GM19328 (cell line): ENCODE data around the gene SLC22A14.
"Not testable (repeated sequence)": the region's sequence is repeated elsewhere in the genome, so short reads cannot be mapped to it uniquely, and the experiment has no call there.

Experiments used
- ATAC-seq: cut with Tn5 transposase; IDR thresholded peaks from one replicate; pipeline ENCODE4 v1.9.1; 2021; ENCODE audit warnings: mild to moderate bottlenecking, moderate library complexity; ENCODE audit not compliant: unreplicated experiment

Gene SLC22A14, protein sequence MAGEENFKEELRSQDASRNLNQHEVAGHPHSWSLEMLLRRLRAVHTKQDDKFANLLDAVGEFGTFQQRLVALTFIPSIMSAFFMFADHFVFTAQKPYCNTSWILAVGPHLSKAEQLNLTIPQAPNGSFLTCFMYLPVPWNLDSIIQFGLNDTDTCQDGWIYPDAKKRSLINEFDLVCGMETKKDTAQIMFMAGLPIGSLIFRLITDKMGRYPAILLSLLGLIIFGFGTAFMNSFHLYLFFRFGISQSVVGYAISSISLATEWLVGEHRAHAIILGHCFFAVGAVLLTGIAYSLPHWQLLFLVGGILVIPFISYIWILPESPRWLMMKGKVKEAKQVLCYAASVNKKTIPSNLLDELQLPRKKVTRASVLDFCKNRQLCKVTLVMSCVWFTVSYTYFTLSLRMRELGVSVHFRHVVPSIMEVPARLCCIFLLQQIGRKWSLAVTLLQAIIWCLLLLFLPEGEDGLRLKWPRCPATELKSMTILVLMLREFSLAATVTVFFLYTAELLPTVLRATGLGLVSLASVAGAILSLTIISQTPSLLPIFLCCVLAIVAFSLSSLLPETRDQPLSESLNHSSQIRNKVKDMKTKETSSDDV

DNA sequence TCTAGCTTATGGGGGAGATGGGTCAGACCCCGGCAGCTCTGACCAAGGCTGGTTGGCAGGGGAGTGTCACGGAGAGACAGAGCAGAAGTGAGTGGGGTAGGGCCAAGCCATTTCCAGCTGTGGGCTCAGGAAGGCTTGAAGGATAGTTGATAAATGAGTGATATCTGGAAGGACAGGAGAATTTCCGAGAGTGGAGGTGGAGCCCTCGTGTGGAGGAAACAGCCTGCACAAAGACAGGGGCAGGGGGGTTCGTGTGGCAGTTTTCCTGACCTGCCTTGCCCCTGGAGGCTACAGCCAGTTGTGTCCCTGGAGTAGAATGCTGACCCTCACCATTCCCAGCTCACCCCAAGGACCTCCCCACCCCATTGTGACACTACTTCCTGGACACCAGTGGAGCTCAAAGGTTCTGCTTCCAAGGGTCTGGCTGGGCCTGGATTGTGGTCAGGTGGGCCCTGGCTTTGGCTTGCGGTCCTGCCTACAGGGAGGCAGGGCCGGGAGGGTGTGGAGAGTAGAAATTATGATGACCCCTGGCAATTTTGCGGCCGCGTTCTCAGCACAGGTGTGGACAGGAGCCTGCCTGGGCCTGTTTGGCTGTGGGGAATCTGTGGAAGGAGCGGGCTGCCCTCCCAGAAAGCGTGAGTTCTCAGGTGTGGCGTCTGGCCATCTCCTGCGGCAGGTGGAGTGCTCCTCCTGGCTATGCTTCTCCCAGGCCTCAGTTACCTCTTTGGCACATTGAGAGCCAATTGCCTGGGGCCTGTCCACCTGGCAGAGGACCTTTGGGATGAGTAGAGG lies at the start of gene SLC22A14:
TSS of gene SLC22A14 (plus strand) at position 400 of the 792 bp plus-strand sequence. CDS start 23,733 bp downstream, outside the sequence.
- ATAC-seq = no peak

DNA sequence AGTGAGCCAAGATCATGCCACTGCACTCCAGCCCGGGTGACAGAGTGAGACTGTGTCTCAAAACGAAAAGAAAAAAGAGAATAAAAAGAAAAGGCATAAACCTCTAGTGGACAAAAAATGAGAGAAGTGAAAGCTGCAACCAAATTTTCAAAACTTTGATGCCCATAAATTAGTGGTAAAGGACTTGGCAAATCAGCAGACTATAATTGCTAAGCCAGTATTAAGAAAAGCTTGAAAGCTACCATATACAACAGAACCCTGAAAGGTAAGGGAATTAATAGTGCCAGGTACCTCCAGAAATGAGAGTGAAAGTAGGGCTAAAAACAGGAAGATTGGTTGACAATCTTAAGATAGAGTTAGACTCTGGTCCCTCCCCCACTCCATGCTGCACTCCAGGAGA lies 49.4 kb upstream of the SLC22A14 start:
- ATAC-seq = no peak

DNA sequence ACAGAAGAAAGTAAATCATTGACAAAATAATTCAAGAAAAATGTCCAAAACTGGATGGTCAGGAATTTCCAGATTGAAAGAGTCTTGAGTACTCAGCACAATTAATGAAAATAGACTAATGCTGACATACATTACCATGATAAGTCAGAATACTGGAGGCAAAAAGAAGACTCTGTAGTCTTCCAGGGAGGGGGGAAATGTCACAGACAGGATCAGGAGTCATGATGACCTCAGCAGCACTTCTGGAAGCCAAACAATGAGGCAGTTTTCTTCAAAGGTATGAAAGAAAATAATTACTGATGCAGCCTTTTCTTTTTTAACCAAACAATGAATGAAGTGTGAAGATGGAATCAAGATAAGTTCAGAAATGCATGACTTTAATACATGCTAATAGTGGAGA lies 46.6 kb upstream of the SLC22A14 start:
- no peak for ATAC-seq

DNA sequence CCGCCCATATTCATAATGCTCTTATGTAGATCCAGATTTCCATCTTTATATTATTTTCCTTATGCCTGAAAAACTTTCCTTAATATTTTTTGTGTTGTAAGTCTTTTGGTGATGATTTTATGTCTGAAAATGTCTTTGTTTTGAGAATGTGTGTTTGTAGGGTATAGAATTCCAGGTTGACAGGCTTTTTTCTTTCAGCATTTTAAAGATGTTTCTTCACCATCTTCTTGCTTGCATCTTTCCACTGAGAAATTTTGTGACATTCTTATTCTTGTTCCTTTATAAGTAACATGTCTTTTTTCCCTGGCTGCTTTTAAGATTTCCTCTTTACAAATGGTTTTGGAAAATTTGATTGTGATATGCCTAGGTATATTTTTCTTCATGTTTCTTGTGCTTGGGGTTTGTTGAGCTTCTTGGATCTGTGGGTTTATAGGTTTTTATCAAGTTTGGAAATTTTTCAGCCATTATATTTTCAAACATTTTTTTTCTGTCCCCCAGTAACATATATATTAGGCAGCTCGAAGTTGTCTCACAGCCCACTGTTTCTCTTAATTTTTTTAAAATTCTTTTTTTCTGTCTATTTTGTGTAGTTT lies 43.6 kb upstream of the SLC22A14 start:
- ATAC-seq = no peak

DNA sequence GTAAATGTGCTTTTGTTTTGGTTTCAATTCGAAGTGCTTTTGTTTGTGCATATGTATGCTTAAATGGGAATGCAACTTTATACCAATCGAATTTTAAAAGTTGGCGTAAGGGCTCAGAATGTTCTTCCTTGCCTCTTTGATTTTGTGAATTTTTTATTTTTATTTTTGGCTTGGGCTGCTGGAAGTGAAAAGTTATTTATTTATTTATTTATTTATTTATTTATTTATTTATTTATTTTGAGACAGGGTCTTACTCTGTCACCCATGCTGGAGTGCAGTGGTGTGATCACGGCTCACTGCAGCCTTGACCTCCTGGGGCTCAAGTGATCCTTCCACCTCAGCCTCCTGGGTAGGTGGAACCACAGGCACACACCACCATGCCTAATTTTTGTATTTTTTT lies 39.3 kb upstream of the SLC22A14 start:
- not testable (repeated sequence) for ATAC-seq

DNA sequence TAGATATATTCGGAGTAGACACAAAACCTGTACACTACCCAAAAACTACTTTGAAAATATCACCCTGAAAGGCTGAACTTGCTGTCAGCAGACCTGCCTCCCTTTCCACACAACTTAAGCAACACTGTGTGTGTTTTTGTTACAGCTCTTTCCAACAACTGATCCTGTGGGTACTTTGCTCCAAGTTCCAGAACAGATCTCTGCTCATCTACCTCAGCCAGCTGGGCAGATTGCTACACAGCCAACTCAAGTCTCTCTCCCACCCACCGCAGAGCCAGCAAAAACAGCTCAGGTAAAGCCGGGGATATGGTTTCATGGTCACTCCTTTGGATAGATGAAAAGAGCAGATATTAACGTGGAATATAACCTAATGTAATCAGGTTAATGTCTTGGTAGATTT lies 36.2 kb upstream of the SLC22A14 start:
- no peak for ATAC-seq

DNA sequence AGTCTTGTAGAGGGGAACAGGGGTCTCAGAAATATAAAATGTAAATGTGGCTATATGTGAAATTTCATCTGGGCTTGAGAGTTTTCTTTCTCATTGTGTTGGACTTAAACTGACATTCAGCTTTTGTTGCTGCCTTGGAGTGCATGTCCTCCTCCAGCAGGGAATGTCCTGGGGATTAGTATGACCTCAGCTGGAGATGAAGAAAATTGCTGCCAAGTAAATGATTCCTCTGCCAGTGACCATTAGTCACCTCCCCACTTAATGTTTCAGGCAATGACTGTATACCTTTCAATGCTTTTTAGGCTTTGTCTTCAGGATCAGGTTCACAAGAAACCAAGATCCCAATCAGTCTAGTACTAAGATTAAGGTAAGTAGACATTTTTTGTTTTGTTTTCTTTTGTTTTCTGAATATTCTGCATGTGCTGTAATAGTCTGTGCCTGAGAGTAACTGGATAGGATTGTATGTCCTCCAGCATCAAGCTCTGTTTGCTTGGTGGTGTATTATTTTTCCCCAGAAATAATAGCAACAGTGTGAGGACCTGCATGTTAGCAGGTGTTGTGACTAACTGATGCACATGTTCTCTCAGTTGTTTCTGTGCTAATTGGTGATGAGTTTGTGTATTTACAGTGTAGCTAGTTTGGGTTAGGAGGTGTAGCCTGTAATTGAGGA lies 34.6 kb upstream of the SLC22A14 start:
- ATAC-seq = no peak

DNA sequence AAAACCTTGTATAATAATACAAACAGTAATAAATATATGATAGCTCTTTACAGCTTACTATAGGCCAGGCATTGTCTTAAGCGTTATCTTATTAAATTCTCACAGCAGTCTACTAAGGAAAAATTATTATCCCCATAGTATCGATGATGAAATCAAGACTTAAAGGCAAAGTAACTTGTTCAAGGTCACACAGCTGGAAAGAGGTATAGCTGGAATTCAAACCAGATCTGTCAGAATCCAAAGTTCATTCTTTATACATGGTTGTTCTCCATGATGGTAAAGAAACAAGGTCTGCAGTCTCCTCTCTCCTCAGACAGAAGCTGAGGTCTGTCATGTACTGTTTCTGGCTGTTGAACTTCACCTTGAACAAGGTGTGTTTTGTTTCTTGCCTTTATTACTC lies 31.9 kb upstream of the SLC22A14 start:
- no peak for ATAC-seq

DNA sequence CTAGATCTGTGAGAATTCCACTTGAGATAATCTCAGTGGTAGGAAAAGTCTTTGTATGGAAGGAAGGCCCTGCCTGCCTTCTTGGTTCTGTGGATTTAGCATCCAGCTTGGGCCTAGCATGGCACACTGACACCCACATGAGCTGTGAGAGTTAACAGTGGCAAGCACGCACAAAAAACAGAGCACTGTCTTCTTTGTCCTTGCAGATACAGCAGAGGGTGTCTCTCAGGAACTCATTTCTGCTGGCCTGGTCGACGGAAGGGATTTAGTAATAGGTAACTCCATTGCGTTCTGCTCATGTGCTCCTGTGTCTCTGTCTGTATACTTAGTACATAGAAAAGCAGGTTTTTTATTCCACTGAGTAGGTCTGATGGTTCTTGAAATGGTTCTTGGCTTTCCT lies 30.9 kb upstream of the SLC22A14 start:
- no peak for ATAC-seq

DNA sequence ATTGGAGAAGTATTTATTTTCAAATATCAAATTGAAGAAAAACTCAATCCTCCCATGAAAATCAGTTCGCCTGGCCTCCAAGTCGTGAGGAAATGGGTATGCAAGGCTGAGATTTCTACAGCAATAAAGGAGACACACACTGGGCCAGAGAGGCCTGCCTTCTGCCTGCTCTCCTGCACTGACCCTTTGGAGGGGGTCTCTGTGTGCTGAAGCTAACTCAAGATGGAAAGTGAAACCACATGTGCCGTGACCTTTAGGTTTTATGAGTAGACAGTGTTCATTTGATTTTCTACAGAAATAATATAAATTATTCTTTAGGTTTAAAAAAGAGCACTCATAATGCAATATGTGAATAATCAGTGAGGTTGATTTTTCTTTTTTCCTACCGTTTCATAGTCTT lies 28.4 kb upstream of the SLC22A14 start:
- ATAC-seq = no peak

DNA sequence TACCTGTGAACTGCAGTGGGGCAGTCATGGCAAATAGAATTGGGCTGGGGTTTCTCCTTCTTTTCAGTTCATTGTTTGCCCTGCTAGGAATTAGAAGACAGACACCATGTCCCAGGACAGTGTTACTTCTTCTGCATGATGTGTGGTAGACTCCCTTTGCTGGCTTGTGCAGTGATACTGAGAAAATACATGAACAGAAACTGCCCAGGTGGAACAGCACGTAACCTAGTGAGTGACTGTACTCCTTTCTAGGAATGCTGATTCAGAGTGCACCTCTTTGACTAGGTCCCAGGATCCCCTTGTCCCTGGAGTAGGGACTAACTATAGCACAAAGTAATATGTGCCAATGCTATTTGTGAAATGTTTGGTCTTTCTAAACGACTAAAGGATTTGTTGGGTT lies 27.2 kb upstream of the SLC22A14 start:
- ATAC-seq = no peak

DNA sequence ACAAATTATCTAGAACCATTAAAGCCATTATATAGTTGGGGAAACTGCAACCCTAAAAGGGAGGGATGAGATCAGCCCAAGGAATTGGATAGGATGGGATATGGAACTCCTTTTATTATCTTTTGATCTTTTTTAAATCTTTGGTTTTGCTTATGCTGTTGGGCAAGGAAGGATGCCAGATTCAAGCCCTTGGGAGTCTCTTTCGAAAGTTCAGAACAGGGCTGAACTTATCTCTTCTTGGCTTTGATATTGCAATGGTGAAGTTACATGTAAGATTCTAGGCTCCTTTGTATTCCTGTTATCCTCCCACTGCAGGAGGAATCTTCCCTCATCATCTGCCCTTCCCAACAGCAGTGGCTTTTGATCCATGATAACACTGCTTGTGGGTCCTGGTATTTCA lies 26.5 kb upstream of the SLC22A14 start:
- ATAC-seq = no peak

DNA sequence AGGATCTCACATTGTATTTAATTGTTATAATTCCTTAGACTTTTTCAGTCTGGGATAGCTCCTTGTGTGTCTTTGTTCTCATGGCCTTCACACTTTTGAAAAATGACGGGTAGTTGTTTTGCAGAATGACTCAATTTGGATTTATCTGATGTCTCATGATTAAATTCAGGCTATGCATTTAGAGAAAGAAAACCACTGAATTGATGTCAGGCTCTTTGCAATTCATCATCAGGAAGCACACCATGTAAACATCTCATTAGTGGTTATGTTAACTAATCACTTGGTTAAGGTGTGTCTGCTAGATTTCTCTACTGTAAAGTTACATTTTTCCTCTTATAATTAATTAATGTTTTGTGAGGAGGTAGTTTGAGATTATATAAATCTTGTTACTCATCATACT lies 24.5 kb upstream of the SLC22A14 start:
- no peak for ATAC-seq

DNA sequence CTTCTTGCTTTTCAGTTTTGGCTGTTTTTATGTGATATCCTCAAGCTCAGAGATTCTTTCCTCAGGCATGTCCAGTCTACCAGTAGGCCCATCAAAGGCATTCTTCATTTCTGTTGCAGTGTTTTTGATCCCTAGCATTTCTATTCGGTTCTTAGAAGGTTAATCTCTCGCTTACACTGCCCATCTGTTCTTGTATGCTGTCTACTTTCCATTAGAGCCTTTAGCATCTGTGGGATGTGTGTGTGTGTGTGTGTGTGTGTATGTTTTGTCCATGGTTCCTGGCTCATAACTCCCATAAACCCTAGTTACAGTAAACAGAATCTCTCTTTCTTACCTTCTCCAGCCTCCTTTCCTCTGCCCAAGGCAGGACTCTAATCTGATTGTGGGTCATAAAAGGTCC lies 21.6 kb upstream of the SLC22A14 start:
- ATAC-seq = no peak

DNA sequence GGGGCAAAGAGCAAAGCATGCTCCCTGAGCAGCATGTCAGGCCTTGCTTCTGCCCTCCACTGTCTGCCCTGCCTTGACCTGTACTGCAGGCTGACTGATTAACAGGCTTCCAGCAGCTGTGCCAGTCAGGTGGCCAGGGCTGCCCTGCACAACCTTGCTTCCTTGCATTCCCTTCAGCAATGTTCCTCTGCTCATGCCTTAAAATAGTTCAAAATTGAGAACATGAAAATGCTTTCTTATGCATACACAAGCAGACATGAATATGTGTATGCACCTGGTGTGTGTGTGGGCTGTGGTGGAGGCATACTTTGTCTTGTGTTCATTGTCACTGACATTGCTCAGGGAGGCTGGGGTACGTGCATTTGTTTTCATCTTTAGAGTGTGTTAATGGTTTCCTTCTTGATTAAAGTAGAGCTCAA lies 17.7 kb upstream of the SLC22A14 start:
- no peak for ATAC-seq

DNA sequence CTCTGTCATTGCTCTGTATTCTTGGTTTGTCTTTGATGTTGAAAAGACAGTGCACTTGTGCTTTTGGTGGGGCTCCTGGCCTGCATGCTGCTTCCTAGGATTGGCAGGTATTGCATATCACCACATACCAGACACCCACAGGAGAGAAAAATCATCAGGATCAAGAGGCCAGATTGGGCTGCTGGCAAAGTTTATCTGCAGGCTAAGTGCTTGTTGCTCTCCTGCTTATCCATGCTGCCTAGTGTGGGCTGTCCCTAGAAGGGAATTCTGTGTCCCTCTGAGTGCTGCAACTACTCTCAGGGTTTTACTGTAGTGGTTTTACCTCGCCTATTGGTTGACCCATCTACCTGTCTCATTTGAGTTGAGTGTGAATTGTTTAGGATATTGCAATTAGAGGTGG lies 17.3 kb upstream of the SLC22A14 start:
- no peak for ATAC-seq

DNA sequence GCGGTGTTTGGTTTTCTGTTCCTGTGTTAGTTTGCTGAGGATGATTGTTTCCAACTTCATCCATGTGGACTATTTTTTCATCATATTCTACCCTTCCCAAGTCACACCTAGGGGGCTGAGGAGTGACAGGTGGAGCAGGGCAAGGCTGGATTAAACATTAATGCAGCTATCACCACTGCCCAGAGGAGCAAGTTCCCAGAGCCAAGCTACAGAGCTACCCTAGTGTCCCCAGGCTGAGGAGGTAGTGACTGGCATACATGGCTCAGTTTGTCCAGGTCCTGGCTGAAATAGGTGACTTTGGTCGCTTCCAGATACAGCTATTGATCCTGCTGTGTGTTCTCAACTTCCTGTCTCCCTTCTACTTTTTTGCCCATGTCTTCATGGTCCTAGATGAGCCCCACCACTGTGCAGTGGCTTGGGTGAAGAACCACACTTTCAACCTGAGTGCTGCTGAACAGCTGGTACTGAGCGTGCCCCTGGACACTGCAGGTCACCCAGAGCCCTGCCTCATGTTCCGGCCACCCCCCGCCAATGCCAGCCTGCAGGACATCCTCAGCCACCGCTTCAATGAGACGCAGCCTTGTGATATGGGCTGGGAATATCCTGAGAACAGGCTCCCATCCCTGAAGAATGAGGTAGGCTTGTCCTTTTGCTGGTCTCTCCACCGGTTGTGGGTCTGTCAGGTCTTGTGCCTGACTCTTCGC lies 16.3 kb upstream of the SLC22A14 start, which contains the start of gene SLC22A13:
TSS of gene SLC22A13 (plus strand) at position 209 of the 704 bp plus-strand sequence. CDS start at position 258, 49 bp downstream.
- ATAC-seq = no peak

DNA sequence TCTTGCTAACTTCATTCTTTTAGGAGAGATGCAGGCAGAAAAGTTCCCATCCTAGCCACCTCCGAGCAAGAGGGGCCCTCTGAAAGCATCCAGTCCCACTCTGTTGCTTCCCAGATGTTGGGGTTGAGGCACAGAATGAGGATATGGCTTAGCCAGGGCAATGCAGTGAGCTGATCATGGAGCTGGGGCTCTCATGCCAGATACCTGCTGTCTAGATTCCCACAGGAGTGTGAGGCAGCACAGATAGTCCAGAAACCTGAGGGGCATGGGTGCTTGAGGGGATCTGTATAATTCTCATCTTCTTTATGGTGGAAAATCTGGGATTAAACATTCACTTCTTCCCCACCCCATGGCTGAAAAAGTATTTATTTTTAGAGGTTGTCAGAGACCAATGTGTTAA lies 15.3 kb upstream of the SLC22A14 start:
- ATAC-seq = no peak

DNA sequence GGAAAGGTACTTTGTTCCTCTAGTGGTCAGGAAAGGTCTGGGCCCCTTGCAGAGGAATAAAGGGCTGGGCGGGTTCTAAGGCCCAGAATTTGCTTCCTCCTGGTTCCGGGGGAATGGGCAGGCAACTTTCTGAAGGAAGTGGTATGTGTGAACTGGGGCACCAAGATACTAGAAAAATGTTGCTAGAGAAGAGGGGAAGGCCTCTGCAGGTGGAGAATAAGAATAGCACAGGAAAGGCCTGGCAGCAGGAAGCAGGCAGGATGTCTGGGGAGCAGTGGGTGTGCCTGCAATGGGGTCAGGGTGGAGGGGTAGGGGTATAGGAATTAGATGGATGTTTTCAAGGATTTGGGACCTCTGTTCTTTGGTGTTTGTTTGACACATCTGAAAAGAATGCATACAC lies 14.4 kb upstream of the SLC22A14 start:
- no peak for ATAC-seq

DNA sequence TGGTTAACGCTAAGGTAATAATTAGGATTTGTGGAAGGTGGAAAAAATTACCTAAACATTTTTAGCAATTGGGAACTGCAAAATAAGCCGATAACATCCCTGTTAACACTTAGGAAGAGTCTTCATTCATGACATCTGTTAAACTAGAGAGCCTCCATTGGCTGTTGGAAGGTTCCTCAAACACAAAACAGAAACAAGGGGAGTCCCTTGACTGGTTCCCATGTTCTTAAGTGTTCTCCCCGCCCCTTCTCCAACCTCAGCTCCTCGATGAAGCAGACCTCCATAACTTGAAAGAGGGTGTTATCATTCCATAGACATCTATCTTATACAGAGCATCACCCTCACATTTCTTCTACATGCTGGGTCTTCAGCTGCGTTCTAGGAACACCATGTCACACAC lies 14.0 kb upstream of the SLC22A14 start:
- no peak for ATAC-seq
